Stimulated activated naive B cell treated with anti-CD40 and anti-IgM and Interleukin-4, amounts not matched to agents 10 μg/mL and 1 μg/mL and 100 μg/mL, for 72 hours (primary cell): Measurements from ENCODE around the gene RTN4RL1.

Experiments used
- ATAC-seq, 2 donors: fragments of 150-1000 bp; cut with Tn5 transposase; replicated peaks; 2 replicates each; pipeline ENCODE4 v1.10.0; 2021; ENCODE audit warnings: moderate library complexity in 1 of 2
- DNase-seq: peaks from one replicate; pipeline ENCODE4 v3.0.0; 2021
- H3K27ac Mint-ChIP-seq: one replicate; pipeline ENCODE4 v1.8.0; 2022; ENCODE audit warnings: mild to moderate bottlenecking, mixed read lengths
- H3K27me3 Mint-ChIP-seq, 2 donors: one replicate each; pipeline ENCODE4 v1.8.0; 2022; ENCODE audit warnings: mixed read lengths in 2 of 2
- H3K36me3 Mint-ChIP-seq, 2 donors: one replicate each; pipeline ENCODE4 v1.8.0; 2022; ENCODE audit warnings: mixed read lengths in 2 of 2, mild to moderate bottlenecking in 1 of 2
- H3K4me1 Mint-ChIP-seq, 2 donors: one replicate each; pipeline ENCODE4 v1.8.0; 2022; ENCODE audit warnings: mixed read lengths in 2 of 2, mild to moderate bottlenecking in 1 of 2
- H3K4me3 Mint-ChIP-seq, 2 donors: one replicate each; pipeline ENCODE4 v1.8.0; 2022; ENCODE audit warnings: mild to moderate bottlenecking in 2 of 2, mixed read lengths in 2 of 2, moderate library complexity in 1 of 2
- H3K9me3 Mint-ChIP-seq, 2 donors: one replicate each; pipeline ENCODE4 v1.8.0; 2022; ENCODE audit warnings: mixed read lengths in 2 of 2, mild to moderate bottlenecking in 1 of 2

The RTN4RL1 gene

GRCh38 chr17:1979182-1979985 lies 45.8 kb downstream of the RTN4RL1 start:
- H3K4me1 Mint-ChIP-seq: peaks cover 3 to 4% of the 10 kb centered on the region in 2 donors
- no peaks in the 10 kb centered on the region for H3K9me3 Mint-ChIP-seq

DNA sequence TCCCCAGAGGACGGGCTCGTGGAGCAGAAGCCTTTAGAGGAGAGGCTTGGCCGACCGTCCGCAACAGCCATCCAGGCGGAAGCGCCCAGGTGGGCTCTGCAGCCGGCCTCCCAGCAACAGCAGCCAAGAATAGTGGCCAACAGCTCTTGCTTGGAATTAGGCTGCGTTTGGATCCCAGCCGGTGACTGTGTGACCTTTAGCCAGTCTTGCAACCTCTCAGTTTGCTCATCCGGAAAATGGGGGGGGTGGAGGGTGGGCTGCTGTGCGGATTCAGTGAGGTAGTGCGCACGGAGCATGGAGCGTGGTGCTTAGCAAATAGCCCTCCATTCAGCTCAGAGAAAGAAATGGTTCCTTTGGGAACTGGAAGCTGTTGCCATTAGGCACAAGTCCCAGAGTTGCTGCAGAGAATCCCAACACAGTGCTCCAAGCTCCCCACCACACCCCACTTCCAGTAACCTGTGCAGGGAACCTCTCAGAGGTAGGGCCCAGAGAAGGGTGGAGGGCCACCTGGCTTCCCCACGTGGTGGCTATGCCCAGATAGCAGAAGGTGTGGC lies 46.7 kb downstream of the RTN4RL1 start:
- H3K27me3 Mint-ChIP-seq: peaks cover 39 to 71% of the 10 kb centered on the region in 2 donors
- H3K9me3 Mint-ChIP-seq: no peaks in the 10 kb centered on the region
- H3K4me3 Mint-ChIP-seq: no peak overlapping the region
- DNase-seq (no peak), ATAC-seq (no peak)
- H3K36me3 Mint-ChIP-seq: no peaks in the 10 kb centered on the region
- H3K4me1 Mint-ChIP-seq: peaks cover 3 to 4% of the 10 kb centered on the region in 2 donors
- no peak overlapping the region for H3K27ac Mint-ChIP-seq

More at GRCh38 chr17:1979182-1979985, 45.8 kb downstream of the RTN4RL1 start:
- peaks cover 35 to 66% of the 10 kb centered on the region in 2 donors for H3K27me3 Mint-ChIP-seq
- no peak overlapping the region for H3K4me3 Mint-ChIP-seq
- ATAC-seq: no peak
- H3K36me3 Mint-ChIP-seq: no peaks in the 10 kb centered on the region
- no peak overlapping the region for H3K27ac Mint-ChIP-seq
- DNase-seq: no peak

GRCh38 chr17:1977583-1978395 lies 47.3 kb downstream of the RTN4RL1 start:
- Mint-ChIP-seq H3K9me3 (no peaks in the 10 kb centered on the region), H3K27ac (no peak overlapping the region), H3K36me3 (no peaks in the 10 kb centered on the region), H3K27me3 (peaks cover 40 to 67% of the 10 kb centered on the region in 2 donors), H3K4me1 (peaks cover 3 to 4% of the 10 kb centered on the region in 2 donors), H3K4me3 (no peak overlapping the region)
- ATAC-seq (no peak), DNase-seq (no peak)

GRCh38 chr17:1976683-1977064 lies 48.5 kb downstream of the RTN4RL1 start:
- Mint-ChIP-seq H3K36me3 (no peaks in the 10 kb centered on the region), H3K4me1 (peaks cover 7 to 10% of the 10 kb centered on the region in 2 donors), H3K9me3 (no peaks in the 10 kb centered on the region), H3K27me3 (peaks cover 43 to 66% of the 10 kb centered on the region in 2 donors), H3K27ac (no peak overlapping the region), H3K4me3 (no peak overlapping the region)
- no peak for ATAC-seq
- DNase-seq: no peak

GRCh38 chr17:1976000-1976682 lies 49.0 kb downstream of the RTN4RL1 start:
- Mint-ChIP-seq H3K4me3 (no peak overlapping the region), H3K27me3 (peaks cover 45 to 64% of the 10 kb centered on the region in 2 donors), H3K4me1 (peaks cover 7 to 10% of the 10 kb centered on the region in 2 donors), H3K36me3 (no peaks in the 10 kb centered on the region), H3K9me3 (no peaks in the 10 kb centered on the region), H3K27ac (no peak overlapping the region)
- DNase-seq (no peak), ATAC-seq (no peak)

- H3K27ac Mint-ChIP-seq: no peak overlapping the region
- peaks cover 51 to 67% of the 10 kb centered on the region in 2 donors for H3K27me3 Mint-ChIP-seq
- no peak for DNase-seq
- no peaks in the 10 kb centered on the region for H3K36me3 Mint-ChIP-seq
- no peaks in the 10 kb centered on the region for H3K9me3 Mint-ChIP-seq
- no peak overlapping the region for H3K4me3 Mint-ChIP-seq
- peaks cover 7 to 10% of the 10 kb centered on the region in 2 donors for H3K4me1 Mint-ChIP-seq
- no peak for ATAC-seq
These were observed 49.6 kb downstream of the RTN4RL1 start for GRCh38 chr17:1975573-1975972.

- peaks cover 66 to 75% of the 10 kb centered on the region in 2 donors for H3K27me3 Mint-ChIP-seq
- peaks cover 2 to 3% of the 10 kb centered on the region in 2 donors for H3K9me3 Mint-ChIP-seq
- no peak for DNase-seq
- no peak for ATAC-seq
- H3K27ac Mint-ChIP-seq: no peak overlapping the region
- no peak overlapping the region for H3K4me3 Mint-ChIP-seq
- peaks cover 4 to 6% of the 10 kb centered on the region in 2 donors for H3K4me1 Mint-ChIP-seq
- peaks cover 0 to 2% of the 10 kb centered on the region in 2 donors for H3K36me3 Mint-ChIP-seq
These were observed 52.5 kb downstream of the RTN4RL1 start for GRCh38 chr17:1972487-1973160.

GRCh38 chr17:1970843-1971384 lies 54.2 kb downstream of the RTN4RL1 start:
- ATAC-seq (no peak), DNase-seq (no peak)
- H3K4me1 Mint-ChIP-seq: peaks cover 4 to 6% of the 10 kb centered on the region in 2 donors
- no peak overlapping the region for H3K27ac Mint-ChIP-seq
- H3K27me3 Mint-ChIP-seq: peaks cover 66% of the 10 kb centered on the region in 2 donors
- H3K9me3 Mint-ChIP-seq: peaks cover 2 to 3% of the 10 kb centered on the region in 2 donors
- H3K4me3 Mint-ChIP-seq: no peak overlapping the region
- H3K36me3 Mint-ChIP-seq: peaks cover 0 to 2% of the 10 kb centered on the region in 2 donors

DNA sequence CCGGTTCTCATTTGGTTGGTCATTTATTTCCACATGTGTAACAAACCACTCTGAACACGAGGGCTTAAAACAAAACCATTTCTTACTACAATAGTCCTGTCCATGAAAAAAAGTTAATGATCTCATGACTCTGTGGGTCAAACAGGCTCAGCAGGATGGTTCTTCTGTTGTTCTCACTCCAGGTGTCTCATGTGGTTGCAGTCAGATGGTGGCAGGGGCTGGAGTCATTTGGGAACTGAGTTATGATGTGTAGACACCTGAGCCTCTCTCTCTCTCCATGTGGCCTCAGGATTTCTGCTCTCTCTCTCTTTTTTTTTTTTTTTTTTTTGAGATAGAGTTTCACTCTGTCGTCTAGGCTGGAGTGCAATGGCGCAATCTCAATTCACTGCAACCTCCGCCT lies 55.4 kb downstream of the RTN4RL1 start:
- DNase-seq (no peak), ATAC-seq (no peak)
- Mint-ChIP-seq H3K27me3 (peaks cover 54 to 57% of the 10 kb centered on the region in 2 donors), H3K36me3 (peaks cover 0 to 2% of the 10 kb centered on the region in 2 donors), H3K27ac (no peak overlapping the region), H3K4me1 (peaks cover 4 to 6% of the 10 kb centered on the region in 2 donors), H3K9me3 (peaks cover 2 to 3% of the 10 kb centered on the region in 2 donors), H3K4me3 (no peak overlapping the region)

- H3K27ac Mint-ChIP-seq: no peak overlapping the region
These were observed 57.9 kb downstream of the RTN4RL1 start for GRCh38 chr17:1967213-1967612.

DNA sequence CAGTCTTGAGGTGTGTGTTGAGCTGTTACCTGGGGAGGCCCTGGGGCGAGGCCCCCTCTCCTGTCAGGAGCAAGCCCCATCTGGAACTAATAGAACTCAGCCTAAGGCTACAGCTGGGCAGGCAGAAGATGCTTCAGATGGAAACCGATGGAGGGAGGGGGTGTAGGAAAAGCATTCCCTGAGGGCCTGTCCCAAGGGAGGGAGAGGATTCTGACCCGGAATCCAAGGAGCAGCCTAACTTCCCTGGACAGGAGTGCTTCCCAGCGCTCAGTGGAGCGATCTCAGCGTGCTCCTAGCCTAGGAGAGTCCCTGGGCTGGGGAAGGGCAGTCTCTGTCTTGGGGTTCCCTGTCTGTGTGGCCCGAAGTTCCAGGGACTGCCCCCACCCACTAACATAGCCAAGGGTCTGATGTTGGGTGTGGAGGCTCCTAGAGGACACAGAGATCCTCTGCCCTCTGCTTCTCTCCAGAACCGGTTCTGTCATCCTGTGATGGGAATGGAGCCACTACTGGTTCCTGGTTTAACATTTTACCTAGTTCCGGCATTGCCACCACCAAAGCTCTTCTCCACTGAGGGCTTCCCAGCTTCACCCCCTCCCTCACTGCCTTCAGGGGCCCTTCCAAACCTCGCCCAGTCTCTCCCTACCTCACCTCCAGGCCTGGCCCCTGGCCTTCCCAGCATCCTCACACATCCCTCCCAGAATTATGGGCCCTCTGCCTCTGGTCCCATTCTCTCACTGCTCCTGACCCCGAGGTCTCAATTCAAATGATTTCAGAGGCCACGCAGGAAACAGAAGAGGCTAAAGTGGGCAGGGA lies 58.7 kb downstream of the RTN4RL1 start:
- Mint-ChIP-seq H3K27me3 (peaks cover 36 to 42% of the 10 kb centered on the region in 2 donors), H3K36me3 (peaks cover 0 to 2% of the 10 kb centered on the region in 2 donors), H3K9me3 (peaks cover 2 to 3% of the 10 kb centered on the region in 2 donors), H3K4me3 (no peak overlapping the region), H3K4me1 (no peaks in the 10 kb centered on the region), H3K27ac (no peak overlapping the region)
- ATAC-seq: no peak
- DNase-seq: no peak

More at GRCh38 chr17:1967213-1967612, 57.9 kb downstream of the RTN4RL1 start:
- Mint-ChIP-seq H3K27me3 (peaks cover 38 to 42% of the 10 kb centered on the region in 2 donors), H3K4me1 (peaks cover 0 to 1% of the 10 kb centered on the region in 2 donors), H3K4me3 (no peak overlapping the region), H3K36me3 (peaks cover 0 to 2% of the 10 kb centered on the region in 2 donors), H3K9me3 (peaks cover 2 to 3% of the 10 kb centered on the region in 2 donors)
- ATAC-seq (no peak), DNase-seq (no peak)

DNA sequence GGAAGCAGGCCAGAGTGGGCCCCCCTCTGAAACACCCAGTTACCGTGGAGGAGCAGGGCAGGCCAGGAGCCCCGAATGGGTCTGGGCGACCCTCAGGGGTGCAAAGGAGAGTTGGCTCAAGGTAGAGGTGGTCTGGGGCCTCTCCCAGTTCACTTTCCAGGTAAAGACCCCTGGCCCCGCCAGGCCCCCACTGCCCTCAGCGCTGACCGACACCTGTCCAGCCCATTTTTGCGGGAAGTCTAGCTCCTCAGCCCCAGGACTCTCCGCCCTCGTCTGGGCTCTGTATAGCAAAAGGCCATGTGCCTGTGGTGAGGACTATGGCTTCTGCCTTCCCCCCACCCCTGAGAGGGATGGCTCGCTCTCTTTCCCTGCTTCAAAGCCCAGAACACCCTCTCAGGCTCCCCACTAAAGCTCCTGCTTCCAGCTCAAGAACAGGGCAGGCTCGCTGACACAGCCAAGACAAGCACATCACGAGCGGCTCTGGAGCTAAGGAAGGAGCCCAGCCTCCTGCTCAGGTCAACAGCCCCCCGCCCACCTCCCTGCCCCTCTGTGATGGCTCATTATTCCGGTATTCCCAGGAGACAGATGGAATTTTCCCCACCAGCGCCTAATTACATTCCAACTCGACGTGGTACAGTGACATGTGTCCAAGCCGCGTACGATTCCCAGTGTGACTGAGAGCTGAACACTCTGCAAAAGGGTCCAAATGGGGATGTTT lies 59.4 kb downstream of the RTN4RL1 start:
- H3K9me3 Mint-ChIP-seq: peaks cover 2 to 3% of the 10 kb centered on the region in 2 donors
- H3K4me1 Mint-ChIP-seq: no peaks in the 10 kb centered on the region
- H3K36me3 Mint-ChIP-seq: peaks cover 0 to 2% of the 10 kb centered on the region in 2 donors
- peaks cover 29 to 39% of the 10 kb centered on the region in 2 donors for H3K27me3 Mint-ChIP-seq
- DNase-seq: no peak
- no peak for ATAC-seq
- no peak overlapping the region for H3K27ac Mint-ChIP-seq
- no peak overlapping the region for H3K4me3 Mint-ChIP-seq
